GM23338 (cell line): Measurements from ENCODE around the gene FANCC. TPM values are rescaled to one million over a fixed set of nuclear protein-coding genes. Genes with fewer than 3 reads are reported as not detected.

Experiments
- ATAC-seq: fragments of 200-7000 bp; cut with Tn5 transposase; 3 replicates; pipeline ENCODE4 v1.9.1; 2020
- DNase-seq: peaks from one replicate; pipeline ENCODE4 v3.0.0-alpha.2; 2015; ENCODE audit warnings: low spot score
- H2AFZ ChIP-seq: fragments of 200-600 bp; sonication (generic); 2 replicates; pipeline ENCODE4 v1.8.0; 2016; ENCODE audit warnings: antibody characterized with exemption, mild to moderate bottlenecking, moderate library complexity
- H3F3A ChIP-seq: fragments of 200-600 bp; sonication (generic); replicated peaks from 2 replicates; pipeline ENCODE4 v1.8.0; 2017; ENCODE audit warnings: antibody characterized with exemption, mixed run types, low read depth
- H3K27ac ChIP-seq: fragments of 200-600 bp; sonication (generic); 2 replicates; pipeline ENCODE4 v1.6.1; 2016; ENCODE audit warnings: low read depth
- H3K27me3 ChIP-seq: fragments of 200-600 bp; sonication (generic); 2 replicates; pipeline ENCODE4 v1.8.0; 2016; ENCODE audit warnings: mild to moderate bottlenecking, mixed run types, moderate library complexity; ENCODE audit not compliant: insufficient read depth
- H3K36me3 ChIP-seq: fragments of 200-600 bp; sonication (generic); 2 replicates; pipeline ENCODE4 v1.8.0; 2016; ENCODE audit warnings: mild to moderate bottlenecking; ENCODE audit not compliant: insufficient read depth
- H3K4me1 ChIP-seq: fragments of 200-600 bp; sonication (generic); 2 replicates; pipeline ENCODE4 v1.8.0; 2016; ENCODE audit warnings: mild to moderate bottlenecking, moderate library complexity; ENCODE audit not compliant: insufficient read depth
- H3K4me2 ChIP-seq: fragments of 200-600 bp; sonication (generic); 2 replicates; pipeline ENCODE4 v1.7.1; 2017; ENCODE audit warnings: mixed run types
- H3K4me3 ChIP-seq: fragments of 200-600 bp; sonication (generic); 2 replicates; pipeline ENCODE4 v1.6.1; 2016; ENCODE audit warnings: mixed run types
- H3K79me2 ChIP-seq: fragments of 200-600 bp; sonication (generic); replicated peaks from 2 replicates; pipeline ENCODE4 v1.8.0; 2017; ENCODE audit warnings: mild to moderate bottlenecking; ENCODE audit not compliant: insufficient read depth
- H3K9me2 ChIP-seq: fragments of 200-600 bp; sonication (generic); 2 replicates; pipeline ENCODE4 v1.8.0; 2017; ENCODE audit not compliant: insufficient read depth
- H4K20me1 ChIP-seq: fragments of 200-600 bp; sonication (generic); replicated peaks from 2 replicates; pipeline ENCODE4 v1.8.0; 2017; ENCODE audit warnings: mild to moderate bottlenecking; ENCODE audit not compliant: insufficient read depth
- H3K27ac Mint-ChIP-seq: 2 replicates; pipeline ENCODE4 v1.8.0; 2020; ENCODE audit warnings: inconsistent platforms, mild to moderate bottlenecking, moderate library complexity, mixed read lengths
- H3K27me3 Mint-ChIP-seq: 3 replicates; pipeline ENCODE4 v1.8.0; 2022; ENCODE audit warnings: low read depth, mild to moderate bottlenecking, moderate library complexity, mixed read lengths, inconsistent platforms; ENCODE audit not compliant: insufficient read depth, poor library complexity
- H3K36me3 Mint-ChIP-seq: 3 replicates; pipeline ENCODE4 v1.8.0; 2021; ENCODE audit warnings: low read depth, mild to moderate bottlenecking, inconsistent platforms, moderate library complexity, mixed read lengths
- H3K4me1 Mint-ChIP-seq: 3 replicates; pipeline ENCODE4 v1.8.0; 2020; ENCODE audit warnings: mild to moderate bottlenecking, inconsistent platforms, mixed read lengths
- H3K4me3 Mint-ChIP-seq: 3 replicates; pipeline ENCODE4 v1.8.0; 2021; ENCODE audit warnings: moderate library complexity, mild to moderate bottlenecking, inconsistent platforms, mixed read lengths
- H3K9me3 Mint-ChIP-seq: 3 replicates; pipeline ENCODE4 v1.8.0; 2020; ENCODE audit warnings: moderate library complexity, mild to moderate bottlenecking, inconsistent platforms, mixed read lengths
- CREB1 ChIP-seq: fragments of 250-450 bp; sonication (Bioruptor Pico); IDR thresholded peaks from 2 replicates; pipeline ENCODE4 v1.5.0; 2020; ENCODE audit warnings: low read depth, mild to moderate bottlenecking, moderate library complexity
- EZH2 ChIP-seq: fragments of 200-600 bp; sonication (generic); IDR thresholded peaks from one replicate; pipeline ENCODE4 v1.8.0; 2017; ENCODE audit warnings: antibody characterized with exemption, mild to moderate bottlenecking, low read depth; ENCODE audit not compliant: unreplicated experiment
- EZH2phosphoT487 ChIP-seq: fragments of 200-600 bp; sonication (generic); IDR thresholded peaks from one replicate; pipeline ENCODE4 v1.8.1; 2018; ENCODE audit warnings: antibody characterized with exemption; ENCODE audit not compliant: unreplicated experiment
- JUNB ChIP-seq: IDR thresholded peaks from one replicate; pipeline ENCODE4 v1.6.1; 2016; ENCODE audit warnings: antibody characterized with exemption; ENCODE audit not compliant: unreplicated experiment
- NANOG ChIP-seq: IDR thresholded peaks from 2 replicates; pipeline ENCODE4 v1.6.1; 2016; ENCODE audit warnings: antibody characterized with exemption, borderline replicate concordance
- POLR2AphosphoS5 ChIP-seq: IDR thresholded peaks from 2 replicates; pipeline ENCODE4 v1.6.1; 2016; ENCODE audit warnings: antibody characterized with exemption, low read depth
- STAT1 ChIP-seq: IDR thresholded peaks from one replicate; pipeline ENCODE4 v1.6.1; 2016; ENCODE audit warnings: antibody characterized with exemption; ENCODE audit not compliant: unreplicated experiment
- ZNF114 ChIP-seq: fragments of 250-450 bp; sonication (Bioruptor Pico); IDR thresholded peaks from 2 replicates; pipeline ENCODE4 v1.5.0; 2020; ENCODE audit warnings: mild to moderate bottlenecking, moderate library complexity
- ZNF331 ChIP-seq: fragments of 250-450 bp; sonication (Bioruptor Pico); IDR thresholded peaks from 2 replicates; pipeline ENCODE4 v1.5.0; 2020; ENCODE audit warnings: low read depth, mild to moderate bottlenecking, moderate library complexity
- polyA plus RNA-seq: library from polyadenylated mRNA; unstranded; fragments of >200 nt; fragmentation: Nextera tagmentation; extraction: Ambion mirVana; gene quantifications from 2 replicates; pipeline ENCODE4 v1.2.1, GENCODE V29; 2016
- total RNA-seq: library from RNA; depleted of rRNA; stranded (reverse); fragments of >200 nt; shearing (Covaris generic); gene quantifications from 2 replicates; pipeline ENCODE4 v1.2.3, GENCODE V29; 2014
- TF ChIP-seq, protein P1 (sequence below): IDR thresholded peaks from 2 replicates; pipeline ENCODE4 v1.6.1; 2016; ENCODE audit warnings: antibody characterized with exemption
- TF ChIP-seq, protein P2 (sequence below), 2 experiments: fragments of 200-600 bp in 1 of 2; sonication (generic) in 1 of 2; conservative IDR thresholded peaks; 2 replicates each; pipeline versions ENCODE4 v1.5.1 to v1.6.1; 2016 to 2017; ENCODE audit warnings: antibody characterized with exemption in 2 of 2, low read depth in 2 of 2, mild to moderate bottlenecking in 2 of 2, moderate library complexity in 1 of 2
- TF ChIP-seq, protein P3 (sequence below): IDR thresholded peaks from one replicate; pipeline ENCODE4 v1.6.1; 2018; ENCODE audit warnings: antibody characterized with exemption; ENCODE audit not compliant: unreplicated experiment
- TF ChIP-seq, protein P4 (sequence below): fragments of 250-450 bp; sonication (Bioruptor Pico); IDR thresholded peaks from 2 replicates; pipeline ENCODE4 v1.5.0; 2020; ENCODE audit warnings: mild to moderate bottlenecking, moderate library complexity

The FANCC gene
- total and polyA plus RNA-seq, 2 experiments from 2014 or later: 7.8 to 18.1 TPM

DNA sequence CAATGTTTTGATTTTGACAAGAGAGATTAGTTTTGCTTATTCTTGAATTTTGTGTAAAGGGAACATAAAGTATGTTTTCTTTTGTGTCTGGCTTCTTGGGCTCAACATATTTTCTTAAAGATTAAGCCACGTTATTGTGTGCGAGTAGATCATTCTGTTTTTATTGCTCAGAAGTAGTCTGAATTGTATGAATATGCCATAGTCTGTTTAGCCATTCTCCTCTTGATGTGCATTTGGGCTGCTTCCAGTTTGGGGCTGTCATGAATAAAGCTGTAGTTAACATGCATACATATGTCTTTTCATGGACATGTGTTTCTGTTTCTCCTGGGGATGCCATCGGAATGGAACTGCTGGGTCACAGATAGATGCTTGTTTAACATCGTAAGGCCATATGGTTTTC, 198.9 kb downstream of the FANCC start:
- Histone ChIP-seq H2AFZ (no peak overlapping the region), H3K36me3 (no peaks in the 10 kb centered on the region), H4K20me1 (no peaks in the 10 kb centered on the region), H3K4me2 (no peak overlapping the region), H3K79me2 (no peaks in the 10 kb centered on the region), H3K9me2 (no peaks in the 10 kb centered on the region), H3K27me3 (no peaks in the 10 kb centered on the region), H3F3A (no peaks in the 10 kb centered on the region), H3K4me3 (no peak overlapping the region), H3K4me1 (peaks cover 16% of the 10 kb centered on the region; the same call in 1 of the 2 replicates), H3K27ac (no peak overlapping the region)
- Mint-ChIP-seq H3K4me3 (no peak overlapping the region), H3K4me1 (peaks cover 41% of the 10 kb centered on the region), H3K36me3 (no peaks in the 10 kb centered on the region), H3K9me3 (no peaks in the 10 kb centered on the region), H3K27me3 (peaks cover 8% of the 10 kb centered on the region), H3K27ac (peak overlapping the region; percentile 24; the same call in 1 of the 2 replicates)
- TF ChIP-seq JUNB: no peak
- TF ChIP-seq ZNF114 (CRISPR knock-in tag): no peak
- TF ChIP-seq, protein P1, sequence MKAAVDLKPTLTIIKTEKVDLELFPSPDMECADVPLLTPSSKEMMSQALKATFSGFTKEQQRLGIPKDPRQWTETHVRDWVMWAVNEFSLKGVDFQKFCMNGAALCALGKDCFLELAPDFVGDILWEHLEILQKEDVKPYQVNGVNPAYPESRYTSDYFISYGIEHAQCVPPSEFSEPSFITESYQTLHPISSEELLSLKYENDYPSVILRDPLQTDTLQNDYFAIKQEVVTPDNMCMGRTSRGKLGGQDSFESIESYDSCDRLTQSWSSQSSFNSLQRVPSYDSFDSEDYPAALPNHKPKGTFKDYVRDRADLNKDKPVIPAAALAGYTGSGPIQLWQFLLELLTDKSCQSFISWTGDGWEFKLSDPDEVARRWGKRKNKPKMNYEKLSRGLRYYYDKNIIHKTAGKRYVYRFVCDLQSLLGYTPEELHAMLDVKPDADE: no peak
- TF ChIP-seq CREB1: no peak
- TF ChIP-seq, protein P2, sequence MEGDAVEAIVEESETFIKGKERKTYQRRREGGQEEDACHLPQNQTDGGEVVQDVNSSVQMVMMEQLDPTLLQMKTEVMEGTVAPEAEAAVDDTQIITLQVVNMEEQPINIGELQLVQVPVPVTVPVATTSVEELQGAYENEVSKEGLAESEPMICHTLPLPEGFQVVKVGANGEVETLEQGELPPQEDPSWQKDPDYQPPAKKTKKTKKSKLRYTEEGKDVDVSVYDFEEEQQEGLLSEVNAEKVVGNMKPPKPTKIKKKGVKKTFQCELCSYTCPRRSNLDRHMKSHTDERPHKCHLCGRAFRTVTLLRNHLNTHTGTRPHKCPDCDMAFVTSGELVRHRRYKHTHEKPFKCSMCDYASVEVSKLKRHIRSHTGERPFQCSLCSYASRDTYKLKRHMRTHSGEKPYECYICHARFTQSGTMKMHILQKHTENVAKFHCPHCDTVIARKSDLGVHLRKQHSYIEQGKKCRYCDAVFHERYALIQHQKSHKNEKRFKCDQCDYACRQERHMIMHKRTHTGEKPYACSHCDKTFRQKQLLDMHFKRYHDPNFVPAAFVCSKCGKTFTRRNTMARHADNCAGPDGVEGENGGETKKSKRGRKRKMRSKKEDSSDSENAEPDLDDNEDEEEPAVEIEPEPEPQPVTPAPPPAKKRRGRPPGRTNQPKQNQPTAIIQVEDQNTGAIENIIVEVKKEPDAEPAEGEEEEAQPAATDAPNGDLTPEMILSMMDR (conservative IDR thresholded peaks at IDR 0.05; ENCODE audit: low read depth in 2 of 2): no peak
- no peak for TF ChIP-seq STAT1
- TF ChIP-seq, protein P3, sequence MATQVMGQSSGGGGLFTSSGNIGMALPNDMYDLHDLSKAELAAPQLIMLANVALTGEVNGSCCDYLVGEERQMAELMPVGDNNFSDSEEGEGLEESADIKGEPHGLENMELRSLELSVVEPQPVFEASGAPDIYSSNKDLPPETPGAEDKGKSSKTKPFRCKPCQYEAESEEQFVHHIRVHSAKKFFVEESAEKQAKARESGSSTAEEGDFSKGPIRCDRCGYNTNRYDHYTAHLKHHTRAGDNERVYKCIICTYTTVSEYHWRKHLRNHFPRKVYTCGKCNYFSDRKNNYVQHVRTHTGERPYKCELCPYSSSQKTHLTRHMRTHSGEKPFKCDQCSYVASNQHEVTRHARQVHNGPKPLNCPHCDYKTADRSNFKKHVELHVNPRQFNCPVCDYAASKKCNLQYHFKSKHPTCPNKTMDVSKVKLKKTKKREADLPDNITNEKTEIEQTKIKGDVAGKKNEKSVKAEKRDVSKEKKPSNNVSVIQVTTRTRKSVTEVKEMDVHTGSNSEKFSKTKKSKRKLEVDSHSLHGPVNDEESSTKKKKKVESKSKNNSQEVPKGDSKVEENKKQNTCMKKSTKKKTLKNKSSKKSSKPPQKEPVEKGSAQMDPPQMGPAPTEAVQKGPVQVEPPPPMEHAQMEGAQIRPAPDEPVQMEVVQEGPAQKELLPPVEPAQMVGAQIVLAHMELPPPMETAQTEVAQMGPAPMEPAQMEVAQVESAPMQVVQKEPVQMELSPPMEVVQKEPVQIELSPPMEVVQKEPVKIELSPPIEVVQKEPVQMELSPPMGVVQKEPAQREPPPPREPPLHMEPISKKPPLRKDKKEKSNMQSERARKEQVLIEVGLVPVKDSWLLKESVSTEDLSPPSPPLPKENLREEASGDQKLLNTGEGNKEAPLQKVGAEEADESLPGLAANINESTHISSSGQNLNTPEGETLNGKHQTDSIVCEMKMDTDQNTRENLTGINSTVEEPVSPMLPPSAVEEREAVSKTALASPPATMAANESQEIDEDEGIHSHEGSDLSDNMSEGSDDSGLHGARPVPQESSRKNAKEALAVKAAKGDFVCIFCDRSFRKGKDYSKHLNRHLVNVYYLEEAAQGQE: no peak
- TF ChIP-seq, protein P4, sequence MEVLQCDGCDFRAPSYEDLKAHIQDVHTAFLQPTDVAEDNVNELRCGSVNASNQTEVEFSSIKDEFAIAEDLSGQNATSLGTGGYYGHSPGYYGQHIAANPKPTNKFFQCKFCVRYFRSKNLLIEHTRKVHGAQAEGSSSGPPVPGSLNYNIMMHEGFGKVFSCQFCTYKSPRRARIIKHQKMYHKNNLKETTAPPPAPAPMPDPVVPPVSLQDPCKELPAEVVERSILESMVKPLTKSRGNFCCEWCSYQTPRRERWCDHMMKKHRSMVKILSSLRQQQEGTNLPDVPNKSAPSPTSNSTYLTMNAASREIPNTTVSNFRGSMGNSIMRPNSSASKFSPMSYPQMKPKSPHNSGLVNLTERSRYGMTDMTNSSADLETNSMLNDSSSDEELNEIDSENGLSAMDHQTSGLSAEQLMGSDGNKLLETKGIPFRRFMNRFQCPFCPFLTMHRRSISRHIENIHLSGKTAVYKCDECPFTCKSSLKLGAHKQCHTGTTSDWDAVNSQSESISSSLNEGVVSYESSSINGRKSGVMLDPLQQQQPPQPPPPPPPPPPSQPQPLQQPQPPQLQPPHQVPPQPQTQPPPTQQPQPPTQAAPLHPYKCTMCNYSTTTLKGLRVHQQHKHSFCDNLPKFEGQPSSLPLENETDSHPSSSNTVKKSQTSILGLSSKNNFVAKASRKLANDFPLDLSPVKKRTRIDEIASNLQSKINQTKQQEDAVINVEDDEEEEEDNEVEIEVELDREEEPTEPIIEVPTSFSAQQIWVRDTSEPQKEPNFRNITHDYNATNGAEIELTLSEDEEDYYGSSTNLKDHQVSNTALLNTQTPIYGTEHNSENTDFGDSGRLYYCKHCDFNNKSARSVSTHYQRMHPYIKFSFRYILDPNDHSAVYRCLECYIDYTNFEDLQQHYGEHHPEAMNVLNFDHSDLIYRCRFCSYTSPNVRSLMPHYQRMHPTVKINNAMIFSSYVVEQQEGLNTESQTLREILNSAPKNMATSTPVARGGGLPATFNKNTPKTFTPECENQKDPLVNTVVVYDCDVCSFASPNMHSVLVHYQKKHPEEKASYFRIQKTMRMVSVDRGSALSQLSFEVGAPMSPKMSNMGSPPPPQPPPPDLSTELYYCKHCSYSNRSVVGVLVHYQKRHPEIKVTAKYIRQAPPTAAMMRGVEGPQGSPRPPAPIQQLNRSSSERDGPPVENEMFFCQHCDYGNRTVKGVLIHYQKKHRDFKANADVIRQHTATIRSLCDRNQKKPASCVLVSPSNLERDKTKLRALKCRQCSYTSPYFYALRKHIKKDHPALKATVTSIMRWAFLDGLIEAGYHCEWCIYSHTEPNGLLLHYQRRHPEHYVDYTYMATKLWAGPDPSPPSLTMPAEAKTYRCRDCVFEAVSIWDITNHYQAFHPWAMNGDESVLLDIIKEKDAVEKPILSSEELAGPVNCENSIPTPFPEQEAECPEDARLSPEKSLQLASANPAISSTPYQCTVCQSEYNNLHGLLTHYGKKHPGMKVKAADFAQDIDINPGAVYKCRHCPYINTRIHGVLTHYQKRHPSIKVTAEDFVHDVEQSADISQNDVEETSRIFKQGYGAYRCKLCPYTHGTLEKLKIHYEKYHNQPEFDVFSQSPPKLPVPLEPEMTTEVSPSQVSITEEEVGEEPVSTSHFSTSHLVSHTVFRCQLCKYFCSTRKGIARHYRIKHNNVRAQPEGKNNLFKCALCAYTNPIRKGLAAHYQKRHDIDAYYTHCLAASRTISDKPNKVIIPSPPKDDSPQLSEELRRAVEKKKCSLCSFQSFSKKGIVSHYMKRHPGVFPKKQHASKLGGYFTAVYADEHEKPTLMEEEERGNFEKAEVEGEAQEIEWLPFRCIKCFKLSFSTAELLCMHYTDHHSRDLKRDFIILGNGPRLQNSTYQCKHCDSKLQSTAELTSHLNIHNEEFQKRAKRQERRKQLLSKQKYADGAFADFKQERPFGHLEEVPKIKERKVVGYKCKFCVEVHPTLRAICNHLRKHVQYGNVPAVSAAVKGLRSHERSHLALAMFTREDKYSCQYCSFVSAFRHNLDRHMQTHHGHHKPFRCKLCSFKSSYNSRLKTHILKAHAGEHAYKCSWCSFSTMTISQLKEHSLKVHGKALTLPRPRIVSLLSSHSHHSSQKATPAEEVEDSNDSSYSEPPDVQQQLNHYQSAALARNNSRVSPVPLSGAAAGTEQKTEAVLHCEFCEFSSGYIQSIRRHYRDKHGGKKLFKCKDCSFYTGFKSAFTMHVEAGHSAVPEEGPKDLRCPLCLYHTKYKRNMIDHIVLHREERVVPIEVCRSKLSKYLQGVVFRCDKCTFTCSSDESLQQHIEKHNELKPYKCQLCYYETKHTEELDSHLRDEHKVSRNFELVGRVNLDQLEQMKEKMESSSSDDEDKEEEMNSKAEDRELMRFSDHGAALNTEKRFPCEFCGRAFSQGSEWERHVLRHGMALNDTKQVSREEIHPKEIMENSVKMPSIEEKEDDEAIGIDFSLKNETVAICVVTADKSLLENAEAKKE (CRISPR knock-in tag): no peak
- TF ChIP-seq EZH2phosphoT487: no peak
- TF ChIP-seq POLR2AphosphoS5: no peak
- no peak for TF ChIP-seq EZH2
- no peak for TF ChIP-seq NANOG
- no peak for TF ChIP-seq ZNF331 (CRISPR knock-in tag)
- DNase-seq (no peak), ATAC-seq (no peak)
